Esophagus squamous epithelium (tissue), 5 donors: ENCODE measurements around the gene CAMK1D. TPM values are rescaled to one million over a fixed set of nuclear protein-coding genes. Genes with fewer than 3 reads are reported as not detected.

Experiments used
- DNase-seq: peaks from one replicate; lab custom pipeline; 2025; lab: John Stamatoyannopoulos, UW
- H3K27ac ChIP-seq, 4 donors: fragments of 200-600 bp; sonication (generic); one replicate each; pipeline ENCODE4 v1.5.1; 2016 to 2019; ENCODE audit warnings: mild to moderate bottlenecking in 1 of 4
- H3K27me3 ChIP-seq, 4 donors: fragments of 200-600 bp; sonication (generic); 1 replicate in 3 of 4; 2 replicates in 1 of 4; pipeline versions ENCODE4 v1.5.1 to v1.6.0; 2017 to 2021; ENCODE audit warnings: antibody characterized with exemption in 1 of 4
- H3K36me3 ChIP-seq, 3 donors: fragments of 200-600 bp; sonication (generic); one replicate each; pipeline ENCODE4 v1.5.1; 2016 to 2019
- H3K4me1 ChIP-seq, 3 donors: fragments of 200-600 bp; sonication (generic); one replicate each; pipeline ENCODE4 v1.5.1; 2017 to 2019
- H3K4me3 ChIP-seq, 4 donors: fragments of 200-600 bp; sonication (generic); 1 replicate in 3 of 4; 2 replicates in 1 of 4; pipeline ENCODE4 v1.5.1; 2016 to 2019; ENCODE audit warnings: mild to moderate bottlenecking in 2 of 4, moderate library complexity in 1 of 4
- H3K9me3 ChIP-seq, 3 donors: fragments of 200-600 bp; sonication (generic); one replicate each; pipeline ENCODE4 v1.5.1; 2016 to 2019
- POLR2A ChIP-seq, 4 donors: fragments of 450-650 bp; IDR thresholded peaks; one replicate each; pipeline ENCODE4 v1.6.1; 2017; ENCODE audit warnings: antibody characterized with exemption in 4 of 4, mild to moderate bottlenecking in 4 of 4, moderate library complexity in 3 of 4
- WGBS, 2 donors: methylation state at CpG; one replicate each; pipeline ENCODE4 v1.1.5; 2018; 5-methylcytosine and 5-hydroxymethylcytosine counted together
- intact Hi-C: fragments of 100-400 bp; cut with DNase I; formaldehyde crosslinking; loops from one replicate; pipeline ENCODE4 v1.15.0; 2022
- total RNA-seq, 4 donors: library from RNA; depleted of rRNA; stranded (reverse); fragments of >200 nt; gene quantifications; one replicate each; pipeline ENCODE4 v1.1.0, GENCODE V29; 2016
- TF ChIP-seq, protein P1 (sequence below), 6 experiments: fragments of 450-650 bp in 4 of 6; fragments of 200-600 bp in 2 of 6; sonication (generic) in 2 of 6; IDR thresholded peaks; one replicate each; pipeline ENCODE4 v1.5.1; 2016 to 2019; ENCODE audit warnings: antibody characterized with exemption in 6 of 6, mild to moderate bottlenecking in 4 of 6, moderate library complexity in 4 of 6
- donor health status: DM: yes; HTN: yes; CAD: no.

The CAMK1D gene
- total RNA-seq, 4 donors from 2014 or later = 3.8 to 11.8 (median 9.9) TPM

DNA sequence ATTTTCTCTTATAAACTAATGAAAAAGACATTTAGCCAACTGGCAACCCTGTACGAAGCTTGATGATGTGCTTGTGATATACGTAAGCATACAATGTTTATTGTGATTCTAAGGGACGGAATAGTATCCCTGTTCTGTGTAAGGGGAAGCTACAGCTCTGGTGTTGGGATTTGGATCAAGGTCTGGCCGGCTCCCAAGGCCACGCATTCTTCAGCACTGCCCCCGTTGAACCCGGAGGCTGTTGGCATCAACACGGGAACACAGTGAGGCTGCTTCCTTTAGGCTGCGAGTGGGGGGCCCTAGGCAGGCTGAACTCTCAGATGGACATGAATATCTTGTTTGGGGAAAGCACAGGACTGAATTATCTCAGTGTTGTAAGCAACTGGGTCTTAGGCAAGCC lies 180.6 kb downstream of the CAMK1D start:
- no peak for DNase-seq
- TF ChIP-seq, protein P1, sequence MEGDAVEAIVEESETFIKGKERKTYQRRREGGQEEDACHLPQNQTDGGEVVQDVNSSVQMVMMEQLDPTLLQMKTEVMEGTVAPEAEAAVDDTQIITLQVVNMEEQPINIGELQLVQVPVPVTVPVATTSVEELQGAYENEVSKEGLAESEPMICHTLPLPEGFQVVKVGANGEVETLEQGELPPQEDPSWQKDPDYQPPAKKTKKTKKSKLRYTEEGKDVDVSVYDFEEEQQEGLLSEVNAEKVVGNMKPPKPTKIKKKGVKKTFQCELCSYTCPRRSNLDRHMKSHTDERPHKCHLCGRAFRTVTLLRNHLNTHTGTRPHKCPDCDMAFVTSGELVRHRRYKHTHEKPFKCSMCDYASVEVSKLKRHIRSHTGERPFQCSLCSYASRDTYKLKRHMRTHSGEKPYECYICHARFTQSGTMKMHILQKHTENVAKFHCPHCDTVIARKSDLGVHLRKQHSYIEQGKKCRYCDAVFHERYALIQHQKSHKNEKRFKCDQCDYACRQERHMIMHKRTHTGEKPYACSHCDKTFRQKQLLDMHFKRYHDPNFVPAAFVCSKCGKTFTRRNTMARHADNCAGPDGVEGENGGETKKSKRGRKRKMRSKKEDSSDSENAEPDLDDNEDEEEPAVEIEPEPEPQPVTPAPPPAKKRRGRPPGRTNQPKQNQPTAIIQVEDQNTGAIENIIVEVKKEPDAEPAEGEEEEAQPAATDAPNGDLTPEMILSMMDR (IDR thresholded peaks at IDR 0.05) = no peak
- no peak for TF ChIP-seq POLR2A (IDR thresholded peaks at IDR 0.05)
- Histone ChIP-seq H3K27ac (no peak overlapping the region), H3K27me3 (no peaks in the 10 kb centered on the region), H3K4me3 (no peak overlapping the region), H3K36me3 (no peaks in the 10 kb centered on the region), H3K4me1 (peaks cover 0 to 5% (median 0%) of the 10 kb centered on the region in 3 donors), H3K9me3 (no peaks in the 10 kb centered on the region)
- 65 to 89% methylated on average over 7 to 9 of the region's 9 CpGs for WGBS, 2 donors
- intact Hi-C loops = no loop called here

DNA sequence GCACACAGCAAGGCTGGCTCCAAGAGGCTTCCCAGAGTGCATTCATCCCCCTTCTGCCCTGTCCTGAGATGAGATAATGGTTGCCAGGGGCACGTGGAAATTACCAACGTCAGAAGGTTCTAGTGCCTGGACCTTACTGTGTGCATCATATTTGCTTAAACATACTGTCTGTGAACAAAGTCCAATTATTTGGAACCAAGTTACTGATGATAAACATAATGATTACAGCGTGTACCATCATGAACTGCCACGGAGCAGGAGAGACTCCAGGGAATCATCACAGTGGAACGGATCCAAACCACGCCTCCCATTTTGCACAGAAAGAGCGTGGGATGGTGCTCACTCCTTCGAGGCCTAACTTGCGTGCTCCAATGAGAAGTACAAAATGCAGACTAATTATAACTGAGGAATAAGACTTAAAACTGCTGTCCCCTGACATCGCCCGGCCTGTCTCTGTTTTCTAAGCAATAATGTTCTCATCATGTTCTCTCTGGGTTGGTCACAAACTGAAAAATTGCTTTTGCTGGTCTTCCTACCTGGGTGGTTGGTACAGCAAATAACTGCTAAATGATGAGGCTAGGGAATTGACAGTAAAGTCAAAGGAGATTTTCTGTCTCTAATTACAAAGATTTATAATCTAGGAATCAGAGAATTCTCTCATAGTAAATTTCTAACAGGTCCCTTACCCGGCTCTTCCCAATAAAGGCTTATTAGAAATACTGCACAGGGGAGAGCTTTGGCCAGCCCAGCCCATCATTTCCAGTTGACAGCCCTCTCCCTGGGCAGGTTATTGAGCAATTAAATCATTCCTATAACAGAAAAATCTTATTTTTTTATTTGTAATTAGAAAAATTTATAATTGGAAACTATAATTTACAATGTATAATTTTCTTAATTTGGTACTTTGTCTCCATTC lies 182.2 kb downstream of the CAMK1D start:
- TF ChIP-seq, protein P1 (IDR thresholded peaks at IDR 0.05) = no peak
- TF ChIP-seq POLR2A (IDR thresholded peaks at IDR 0.05) = no peak
- H3K36me3 ChIP-seq = no peaks in the 10 kb centered on the region
- H3K9me3 ChIP-seq = no peaks in the 10 kb centered on the region
- H3K4me3 ChIP-seq = no peak overlapping the region
- DNase-seq = no peak
- 48 to 54% methylated on average over 12 of the region's 12 CpGs for WGBS, 2 donors
- no peaks in the 10 kb centered on the region for H3K27me3 ChIP-seq
- H3K4me1 ChIP-seq = peaks cover 0 to 5% (median 0%) of the 10 kb centered on the region in 3 donors
- peak overlapping the region in 2 of 4 donors; percentile 44 to 57 for H3K27ac ChIP-seq
- intact Hi-C loops = no loop called here

DNA sequence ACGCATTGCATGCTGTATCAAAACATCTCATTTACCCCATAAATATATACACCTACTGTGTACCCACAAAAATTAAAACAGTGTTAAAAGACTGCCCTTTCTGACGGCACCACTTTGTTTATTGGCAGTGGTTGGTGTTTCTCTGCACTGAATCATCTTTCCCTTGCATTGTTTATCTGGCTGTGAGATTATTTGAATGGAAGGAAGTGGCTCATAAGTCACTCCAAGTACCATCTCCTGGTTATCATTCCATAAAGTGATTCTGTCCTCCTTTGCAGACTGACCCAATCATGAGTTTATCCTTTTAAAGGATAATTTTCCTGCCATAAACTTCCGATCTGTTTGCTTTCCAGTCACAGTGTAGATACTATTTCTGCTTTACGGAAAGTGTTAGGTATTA lies 183.8 kb downstream of the CAMK1D start:
- H3K4me3 ChIP-seq = no peak overlapping the region
- H3K4me1 ChIP-seq = peaks cover 0 to 5% (median 0%) of the 10 kb centered on the region in 3 donors
- H3K9me3 ChIP-seq = no peaks in the 10 kb centered on the region
- H3K27ac ChIP-seq = no peak overlapping the region
- intact Hi-C loops = no loop called here
- no peaks in the 10 kb centered on the region for H3K36me3 ChIP-seq
- 76 to 81% methylated on average over 4 of the region's 4 CpGs for WGBS, 2 donors
- TF ChIP-seq POLR2A (IDR thresholded peaks at IDR 0.05) = no peak
- TF ChIP-seq, protein P1 (IDR thresholded peaks at IDR 0.05) = no peak
- H3K27me3 ChIP-seq = no peaks in the 10 kb centered on the region
- no peak for DNase-seq

DNA sequence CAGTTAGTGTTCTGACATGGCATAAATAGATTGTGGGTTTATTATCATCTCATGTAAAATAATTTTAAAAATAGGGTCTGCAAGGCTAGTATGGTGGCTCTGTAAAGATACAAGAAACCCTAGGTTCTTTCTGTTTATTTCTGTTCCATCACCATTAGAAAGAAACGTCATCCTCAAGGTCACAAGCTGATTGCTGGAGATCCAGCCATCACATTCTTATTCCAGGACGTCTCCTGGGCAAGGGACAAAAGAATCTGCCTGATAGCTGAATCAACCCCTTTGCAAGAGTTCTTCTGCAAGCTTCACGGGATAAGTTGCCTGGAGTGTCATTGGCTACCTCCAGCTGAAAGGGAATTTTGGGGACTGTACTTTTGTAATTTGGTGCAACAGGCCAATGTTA lies 184.4 kb downstream of the CAMK1D start:
- no peak for DNase-seq
- intact Hi-C loops = no loop called here
- Histone ChIP-seq H3K27ac (no peak overlapping the region), H3K36me3 (no peaks in the 10 kb centered on the region), H3K4me1 (peaks cover 0 to 5% (median 0%) of the 10 kb centered on the region in 3 donors), H3K4me3 (no peak overlapping the region), H3K27me3 (no peaks in the 10 kb centered on the region), H3K9me3 (no peaks in the 10 kb centered on the region)
- 79 to 92% methylated on average over 3 of the region's 3 CpGs for WGBS, 2 donors
- TF ChIP-seq POLR2A (IDR thresholded peaks at IDR 0.05) = no peak
- TF ChIP-seq, protein P1 (IDR thresholded peaks at IDR 0.05) = no peak

DNA sequence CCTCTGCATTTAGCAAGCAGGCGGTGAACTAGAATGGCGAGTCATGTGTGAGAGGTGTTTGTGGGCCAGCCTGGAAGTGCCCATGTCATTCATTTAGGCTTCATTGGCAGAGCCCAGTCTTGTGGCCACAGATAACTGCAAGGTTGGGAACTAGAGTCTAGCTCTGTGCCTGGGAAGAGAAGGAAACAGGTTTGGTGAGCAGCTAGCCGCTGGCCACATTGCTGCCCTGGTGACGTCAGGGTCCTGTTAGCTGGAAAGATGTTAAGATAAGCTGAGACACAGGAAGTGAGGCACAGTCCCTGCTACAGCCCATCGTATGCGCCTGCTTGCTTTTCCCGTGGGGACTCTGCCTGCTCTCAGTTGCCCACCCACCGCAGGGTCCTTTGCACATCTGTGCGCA lies 185.5 kb downstream of the CAMK1D start:
- H3K4me1 ChIP-seq = peaks cover 0 to 5% (median 0%) of the 10 kb centered on the region in 3 donors
- H3K27ac ChIP-seq = no peak overlapping the region
- H3K27me3 ChIP-seq = no peaks in the 10 kb centered on the region
- H3K4me3 ChIP-seq = no peak overlapping the region
- no peaks in the 10 kb centered on the region for H3K36me3 ChIP-seq
- H3K9me3 ChIP-seq = no peaks in the 10 kb centered on the region
- WGBS, 2 donors = 79 to 83% methylated on average over 7 to 8 of the region's 9 CpGs
- intact Hi-C loops = no loop called here
- DNase-seq = no peak
- TF ChIP-seq POLR2A (IDR thresholded peaks at IDR 0.05) = no peak
- TF ChIP-seq, protein P1 (IDR thresholded peaks at IDR 0.05) = no peak
